B cell (primary cell): ENCODE data around the gene PHB1. TPM values are rescaled to one million over a fixed set of nuclear protein-coding genes. Genes with fewer than 3 reads are reported as not detected.

Source experiments
- ATAC-seq: fragments of 200-7000 bp; cut with Tn5 transposase; one replicate; pipeline ENCODE4 v1.10.0; 2021; ENCODE audit warnings: low read depth, mild to moderate bottlenecking, moderate number of reproducible peaks, moderate library complexity
- CTCF ChIA-PET: fragments of 350-600 bp; sonication (Branson Sonifier 250); formaldehyde crosslinking; loops from one replicate; lab custom pipeline; 2021; ENCODE audit warnings: antibody characterized with exemption, inconsistent platforms; lab: Charles Lee
- POLR2A ChIA-PET: fragments of 350-600 bp; sonication (Branson Sonifier 250); formaldehyde crosslinking; loops from one replicate; lab custom pipeline; 2021; ENCODE audit warnings: antibody characterized with exemption; lab: Charles Lee
- DNase-seq: peaks from one replicate; pipeline ENCODE4 v3.0.0; 2013
- H2AFZ ChIP-seq: 2 replicates; pipeline ENCODE4 v1.6.1; 2012; ENCODE audit warnings: mild to moderate bottlenecking, low read depth, low read length; ENCODE audit not compliant: insufficient read depth, poor library complexity, severe bottlenecking
- H3K27ac ChIP-seq, 2 donors: 1 replicate in 1 of 2; 2 replicates in 1 of 2; pipeline ENCODE4 v1.5.1; 2012 to 2013; ENCODE audit warnings: low read length in 2 of 2, mild to moderate bottlenecking in 2 of 2, moderate library complexity in 1 of 2
- H3K27me3 ChIP-seq, 4 experiments: fragments of 200-600 bp in 1 of 4; sonication (generic) in 1 of 4; replicated peaks in 1 of 4; 1 replicate in 2 of 4; 2 replicates in 2 of 4; pipeline versions ENCODE4 v1.6.1 to v1.7.0; 2013 to 2016; ENCODE audit warnings: low read length in 3 of 4, mild to moderate bottlenecking in 2 of 4, mixed read lengths in 1 of 4, moderate library complexity in 1 of 4; ENCODE audit not compliant: insufficient read depth in 4 of 4, control insufficient read depth in 3 of 4; ENCODE audit errors: control extremely low read depth in 1 of 4
- H3K36me3 ChIP-seq, 2 experiments: replicated peaks in 1 of 2; 1 replicate in 1 of 2; 2 replicates in 1 of 2; pipeline versions ENCODE4 v1.6.1 to v1.7.1; 2013; ENCODE audit warnings: low read length in 1 of 2; ENCODE audit not compliant: insufficient read depth in 2 of 2, control insufficient read depth in 1 of 2; ENCODE audit errors: control extremely low read depth in 1 of 2, extremely low read depth in 1 of 2
- H3K4me1 ChIP-seq, 2 donors: fragments of 200-600 bp in 1 of 2; sonication (generic) in 1 of 2; 1 replicate in 1 of 2; 2 replicates in 1 of 2; pipeline versions ENCODE4 v1.5.1 to v1.6.1; 2013 to 2017; ENCODE audit warnings: low read length in 2 of 2; ENCODE audit not compliant: control insufficient read depth in 2 of 2, insufficient read depth in 2 of 2
- H3K4me2 ChIP-seq: replicated peaks from 2 replicates; pipeline ENCODE3; 2012; ENCODE audit warnings: mild to moderate bottlenecking, low read depth, low read length; ENCODE audit not compliant: poor library complexity, severe bottlenecking
- H3K4me3 ChIP-seq, 5 experiments: fragments of 200-600 bp in 1 of 5; sonication (generic) in 1 of 5; 1 replicate in 3 of 5; 2 replicates in 2 of 5; pipeline versions ENCODE4 v1.5.1 to v1.7.0; 2011 to 2016; ENCODE audit warnings: low read length in 4 of 5, mild to moderate bottlenecking in 4 of 5, low read depth in 2 of 5, control low read depth in 1 of 5, moderate library complexity in 1 of 5; ENCODE audit not compliant: insufficient read depth in 1 of 5; ENCODE audit errors: control extremely low read depth in 1 of 5, extremely low read depth in 1 of 5
- H3K79me2 ChIP-seq: fragments of 200-600 bp; sonication (generic); one replicate; pipeline ENCODE4 v1.6.0; 2016; ENCODE audit warnings: low read length; ENCODE audit not compliant: control insufficient read depth, insufficient read depth
- H3K9ac ChIP-seq: fragments of 200-600 bp; sonication (generic); 2 replicates; pipeline ENCODE4 v1.6.1; 2017; ENCODE audit warnings: mild to moderate bottlenecking, low read length, moderate library complexity
- H3K9me3 ChIP-seq, 3 donors: one replicate each; pipeline versions ENCODE4 v1.6.1 to v1.7.1; 2013; ENCODE audit warnings: low read length in 2 of 3; ENCODE audit not compliant: control insufficient read depth in 2 of 3, insufficient read depth in 1 of 3; ENCODE audit errors: control extremely low read depth in 1 of 3
- H4K20me1 ChIP-seq: 2 replicates; pipeline ENCODE4 v1.6.0; 2012; ENCODE audit warnings: mild to moderate bottlenecking, low read length; ENCODE audit not compliant: insufficient read depth, control insufficient read depth, poor library complexity, severe bottlenecking
- H3K27ac Mint-ChIP-seq: one replicate; pipeline ENCODE4 v1.8.0; 2021; ENCODE audit warnings: mixed read lengths
- H3K27me3 Mint-ChIP-seq: one replicate; pipeline ENCODE4 v1.8.0; 2021; ENCODE audit warnings: mixed read lengths
- H3K4me1 Mint-ChIP-seq: one replicate; pipeline ENCODE4 v1.8.0; 2021; ENCODE audit warnings: mixed read lengths
- H3K4me3 Mint-ChIP-seq: one replicate; pipeline ENCODE4 v1.8.0; 2021; ENCODE audit warnings: mixed read lengths
- H3K9me3 Mint-ChIP-seq: one replicate; pipeline ENCODE4 v1.8.0; 2022; ENCODE audit warnings: mixed read lengths; ENCODE audit not compliant: insufficient read depth
- CTCF ChIP-seq: fragments of 200-600 bp; IDR thresholded peaks from one replicate; pipeline ENCODE4 v1.8.0; 2022; ENCODE audit warnings: antibody characterized with exemption, mild to moderate bottlenecking
- EZH2 ChIP-seq: IDR thresholded peaks from 2 replicates; pipeline ENCODE4 v1.6.1; 2012; ENCODE audit warnings: borderline replicate concordance, low read depth, mild to moderate bottlenecking, moderate library complexity, low read length; ENCODE audit not compliant: insufficient read depth, poor library complexity, severe bottlenecking
- WGBS: methylation state at CpG from one replicate; pipeline ENCODE4 v1.1.5; 2013; ENCODE audit warnings: missing lambda C conversion rate; ENCODE audit not compliant: insufficient coverage; 5-methylcytosine and 5-hydroxymethylcytosine counted together
- intact Hi-C: fragments of 100-400 bp; cut with micrococcal nuclease; formaldehyde crosslinking; loops from one replicate; pipeline ENCODE4 v1.10.0; 2022
- polyA plus RNA-seq: library from polyadenylated mRNA; depleted of rRNA; stranded (reverse); fragments of >200 nt; gene quantifications from 2 replicates; pipeline ENCODE4 v1.2.3, GENCODE V29; 2012
- total RNA-seq, 2 donors: library from RNA; stranded (reverse); fragments of 120-200 nt in 1 of 2; gene quantifications; 1 replicate in 1 of 2; 2 replicates in 1 of 2; pipeline versions ENCODE4 v1.2.3 to v1.2.4, GENCODE V29; 2013 to 2022

Gene PHB1
- total and polyA plus RNA-seq, 2 donors (not counting 1 experiment from before 2014, with no cell fraction given), result 45.5 to 72.3 TPM

GRCh38 chr17:49381033-49381432 is 33.6 kb downstream of the PHB1 start:
- Histone ChIP-seq H3K27me3 (no peaks in the 10 kb centered on the region), H3K4me1 (peaks cover 32 to 38% of the 10 kb centered on the region in 2 donors), H4K20me1 (no peaks in the 10 kb centered on the region), H3K9ac (no peak overlapping the region), H3K9me3 (peaks cover 0 to 12% (median 2%) of the 10 kb centered on the region in 3 donors), H3K4me2 (peak overlapping the region; percentile 29), H3K36me3 (no peaks in the 10 kb centered on the region), H3K27ac (peak overlapping the region; percentile 2 to 36), H2AFZ (no peak overlapping the region), H3K79me2 (peaks cover 10% of the 10 kb centered on the region), H3K4me3 (no peak overlapping the region)
- Mint-ChIP-seq H3K4me3 (no peak overlapping the region), H3K27me3 (no peaks in the 10 kb centered on the region), H3K4me1 (peaks cover 52% of the 10 kb centered on the region), H3K27ac (peak overlapping the region; percentile 46), H3K9me3 (no peaks in the 10 kb centered on the region)
- intact Hi-C loops, result no loop called here
- no peak for TF ChIP-seq EZH2
- no peak for TF ChIP-seq CTCF
- ATAC-seq (no peak), DNase-seq (no peak)
- ChIA-PET POLR2A (no interaction called here), CTCF (interaction anchor here (1.0 to 1.8 kb wide), 5 partner anchors 10 to 66 kb away, joined by 3 to 11 read pairs (median 4); no protein-coding TSS in a partner anchor)
- WGBS, result no CpG with 5 or more reads among the region's 1 CpG

GRCh38 chr17:49379926-49380325 is 34.8 kb downstream of the PHB1 start:
- intact Hi-C loops, result no loop called here
- Mint-ChIP-seq H3K4me1 (peaks cover 54% of the 10 kb centered on the region), H3K27ac (no peak overlapping the region), H3K4me3 (no peak overlapping the region), H3K27me3 (no peaks in the 10 kb centered on the region), H3K9me3 (no peaks in the 10 kb centered on the region)
- Histone ChIP-seq H4K20me1 (no peaks in the 10 kb centered on the region), H3K36me3 (no peaks in the 10 kb centered on the region), H3K9me3 (peaks cover 0 to 12% (median 2%) of the 10 kb centered on the region in 3 donors), H3K4me2 (no peak overlapping the region), H3K79me2 (peaks cover 10% of the 10 kb centered on the region), H3K9ac (no peak overlapping the region), H3K27me3 (no peaks in the 10 kb centered on the region), H3K4me3 (no peak overlapping the region), H2AFZ (no peak overlapping the region), H3K4me1 (peaks cover 30 to 37% of the 10 kb centered on the region in 2 donors), H3K27ac (no peak overlapping the region)
- 83% methylated on average over 2 of the region's 4 CpGs for WGBS
- TF ChIP-seq CTCF, result no peak
- no peak for TF ChIP-seq EZH2
- DNase-seq (no peak), ATAC-seq (no peak)
- ChIA-PET POLR2A (no interaction called here), CTCF (no interaction called here)
